ENCODE results near the gene GABRB3. TPM values are rescaled to one million over a fixed set of nuclear protein-coding genes. Genes with fewer than 3 reads are reported as not detected.

GABRB3 gene
- total RNA-seq, 1 donor from 2014 or later, result 47.9 TPM

DNA sequence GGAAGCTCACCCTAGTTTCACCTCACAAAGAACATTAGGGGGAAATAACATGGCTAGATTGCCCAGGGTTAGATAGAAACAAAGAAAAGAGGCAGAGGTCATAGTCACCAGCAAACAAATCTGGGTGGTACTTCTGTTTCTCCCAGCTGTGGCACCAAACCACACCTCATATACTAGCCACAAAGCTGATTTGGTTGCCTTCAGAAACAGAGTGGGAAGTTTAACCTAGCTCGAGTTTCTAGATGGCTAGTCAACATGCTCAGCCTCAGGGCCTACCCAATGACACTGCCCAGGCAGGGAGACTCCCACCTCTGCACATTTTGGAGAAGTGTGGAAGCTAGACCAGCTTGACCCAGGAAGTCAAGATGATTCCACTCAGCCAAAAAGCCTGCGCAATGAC is 174.2 kb downstream of the GABRB3 start:
- no peaks in the 10 kb centered on the region for H3K27me3 ChIP-seq (ENCODE audit: insufficient read depth, low read length)
- H3K4me3 Mint-ChIP-seq (ENCODE audit: unreplicated experiment), result no peak overlapping the region
- H3K79me2 ChIP-seq (ENCODE audit: insufficient read depth, low read length), result no peaks in the 10 kb centered on the region
- peaks cover 2% of the 10 kb centered on the region for H3K9me3 ChIP-seq (ENCODE audit: insufficient read depth, low read depth, low read length)
- H3K27ac ChIP-seq (ENCODE audit: low read depth, low read length), result no peak overlapping the region
- H3K9me3 Mint-ChIP-seq (ENCODE audit: unreplicated experiment), result peaks cover 12% of the 10 kb centered on the region
- H3K36me3 ChIP-seq (ENCODE audit: insufficient read depth, low read length), result no peaks in the 10 kb centered on the region
- FAIRE-seq (no peak), DNase-seq (ENCODE audit: low read depth) (no peak)
- H3K36me3 Mint-ChIP-seq (ENCODE audit: low read depth, unreplicated experiment), result no peaks in the 10 kb centered on the region
- no peaks in the 10 kb centered on the region for H3K27me3 Mint-ChIP-seq (ENCODE audit: low read depth, unreplicated experiment)
- no peaks in the 10 kb centered on the region for H3K4me1 ChIP-seq (ENCODE audit: insufficient read depth, low read length)
- peaks cover 8% of the 10 kb centered on the region for H3K4me1 Mint-ChIP-seq (ENCODE audit: low read depth, unreplicated experiment)
- no peak overlapping the region for H3K9ac ChIP-seq (ENCODE audit: low read length)
- no peak for TF ChIP-seq CTCF (IDR thresholded peaks at IDR 0.05; ENCODE audit: insufficient read depth, low read depth, low read length)
- no peak for TF ChIP-seq EZH2 (IDR thresholded peaks at IDR 0.05; ENCODE audit: insufficient read depth, low read length)
- H3K4me2 ChIP-seq (ENCODE audit: low read length), result no peak overlapping the region
- H4K20me1 ChIP-seq (ENCODE audit: insufficient read depth, low read length), result no peaks in the 10 kb centered on the region
- H3K27ac Mint-ChIP-seq (ENCODE audit: unreplicated experiment), result no peak overlapping the region
- H3K4me3 ChIP-seq (ENCODE audit: insufficient read depth, low read depth, low read length), result no peak overlapping the region
- no peak overlapping the region for H2AFZ ChIP-seq (ENCODE audit: low read depth, low read length)

DNA sequence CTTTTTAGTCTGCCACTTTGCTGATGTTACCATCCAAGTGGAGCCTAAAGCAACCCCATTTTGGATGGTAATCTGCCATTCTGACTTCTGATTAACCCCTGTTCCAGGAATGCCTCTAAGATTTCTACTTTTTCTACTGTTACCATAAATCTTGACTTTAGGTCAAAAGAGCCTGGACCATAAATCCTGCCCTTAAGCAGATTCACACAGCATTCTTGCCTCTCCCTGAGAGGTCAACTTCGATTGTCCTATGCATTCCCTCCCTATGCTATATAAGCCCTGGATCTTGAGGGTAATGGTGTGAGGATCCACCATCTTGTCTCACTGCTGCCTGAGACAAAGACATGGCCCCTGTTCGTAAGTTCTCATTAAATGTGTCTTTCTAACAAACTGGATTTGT is 177.3 kb downstream of the GABRB3 start:
- Histone ChIP-seq H3K4me1 (ENCODE audit: insufficient read depth, low read length) (no peaks in the 10 kb centered on the region), H3K36me3 (ENCODE audit: insufficient read depth, low read length) (no peaks in the 10 kb centered on the region), H2AFZ (ENCODE audit: low read depth, low read length) (no peak overlapping the region), H3K4me2 (ENCODE audit: low read length) (no peak overlapping the region), H3K27me3 (ENCODE audit: insufficient read depth, low read length) (no peaks in the 10 kb centered on the region), H3K4me3 (ENCODE audit: insufficient read depth, low read depth, low read length) (no peak overlapping the region), H4K20me1 (ENCODE audit: insufficient read depth, low read length) (no peaks in the 10 kb centered on the region), H3K79me2 (ENCODE audit: insufficient read depth, low read length) (no peaks in the 10 kb centered on the region), H3K9ac (ENCODE audit: low read length) (no peak overlapping the region), H3K9me3 (ENCODE audit: insufficient read depth, low read depth, low read length) (peaks cover 5% of the 10 kb centered on the region), H3K27ac (ENCODE audit: low read depth, low read length) (no peak overlapping the region)
- peaks cover 9% of the 10 kb centered on the region for H3K9me3 Mint-ChIP-seq (ENCODE audit: unreplicated experiment)
- DNase-seq (ENCODE audit: low read depth) (no peak), FAIRE-seq (no peak)
- H3K27me3 Mint-ChIP-seq (ENCODE audit: low read depth, unreplicated experiment), result no peaks in the 10 kb centered on the region
- no peak overlapping the region for H3K27ac Mint-ChIP-seq (ENCODE audit: unreplicated experiment)
- H3K4me1 Mint-ChIP-seq (ENCODE audit: low read depth, unreplicated experiment), result peaks cover 8% of the 10 kb centered on the region
- H3K36me3 Mint-ChIP-seq (ENCODE audit: low read depth, unreplicated experiment), result peaks cover 2% of the 10 kb centered on the region
- no peak overlapping the region for H3K4me3 Mint-ChIP-seq (ENCODE audit: unreplicated experiment)
- no peak for TF ChIP-seq EZH2 (IDR thresholded peaks at IDR 0.05; ENCODE audit: insufficient read depth, low read length)
- TF ChIP-seq CTCF (IDR thresholded peaks at IDR 0.05; ENCODE audit: insufficient read depth, low read depth, low read length), result no peak

DNA sequence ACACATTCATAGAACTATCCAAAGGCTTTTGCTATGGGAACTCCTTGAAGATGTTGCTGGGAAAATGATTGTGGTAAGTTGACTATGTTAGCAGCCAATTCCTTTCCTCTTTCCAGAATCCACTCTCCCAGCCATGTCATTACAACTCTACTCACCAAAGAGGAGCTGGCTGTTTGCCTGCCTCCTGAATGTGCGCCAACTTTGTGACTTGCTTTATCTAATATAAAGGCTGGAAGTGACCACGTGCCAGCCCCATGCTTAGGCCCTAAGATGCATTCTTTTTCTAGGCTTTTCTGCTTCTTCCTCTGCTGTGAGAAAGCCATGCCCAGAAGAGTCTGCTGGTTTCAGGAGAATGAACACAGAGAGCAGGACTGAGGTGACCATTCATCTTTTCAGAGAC is 182.2 kb downstream of the GABRB3 start:
- Histone ChIP-seq H4K20me1 (ENCODE audit: insufficient read depth, low read length) (no peaks in the 10 kb centered on the region), H3K36me3 (ENCODE audit: insufficient read depth, low read length) (no peaks in the 10 kb centered on the region), H3K9ac (ENCODE audit: low read length) (no peak overlapping the region), H3K4me3 (ENCODE audit: insufficient read depth, low read depth, low read length) (no peak overlapping the region), H3K27me3 (ENCODE audit: insufficient read depth, low read length) (no peaks in the 10 kb centered on the region), H2AFZ (ENCODE audit: low read depth, low read length) (no peak overlapping the region), H3K79me2 (ENCODE audit: insufficient read depth, low read length) (no peaks in the 10 kb centered on the region), H3K4me2 (ENCODE audit: low read length) (no peak overlapping the region), H3K4me1 (ENCODE audit: insufficient read depth, low read length) (no peaks in the 10 kb centered on the region), H3K27ac (ENCODE audit: low read depth, low read length) (no peak overlapping the region), H3K9me3 (ENCODE audit: insufficient read depth, low read depth, low read length) (peaks cover 3% of the 10 kb centered on the region)
- H3K9me3 Mint-ChIP-seq (ENCODE audit: unreplicated experiment), result peaks cover 2% of the 10 kb centered on the region
- H3K36me3 Mint-ChIP-seq (ENCODE audit: low read depth, unreplicated experiment), result peaks cover 2% of the 10 kb centered on the region
- no peak for FAIRE-seq
- H3K4me3 Mint-ChIP-seq (ENCODE audit: unreplicated experiment), result no peak overlapping the region
- no peak for TF ChIP-seq EZH2 (IDR thresholded peaks at IDR 0.05; ENCODE audit: insufficient read depth, low read length)
- no peak for DNase-seq (ENCODE audit: low read depth)
- H3K4me1 Mint-ChIP-seq (ENCODE audit: low read depth, unreplicated experiment), result peaks cover 4% of the 10 kb centered on the region
- no peaks in the 10 kb centered on the region for H3K27me3 Mint-ChIP-seq (ENCODE audit: low read depth, unreplicated experiment)
- no peak overlapping the region for H3K27ac Mint-ChIP-seq (ENCODE audit: unreplicated experiment)

Data from astrocyte (in vitro differentiated cells and primary cell).